OCI-LY1 (cell line): ENCODE results near the gene TMOD2.

Source experiments
- EZH2 ChIP-seq: fragments of 200-600 bp; sonication (generic), shearing (Covaris generic); IDR thresholded peaks from 2 replicates; pipeline ENCODE4 v1.8.0; 2017; ENCODE audit warnings: borderline replicate concordance, mixed run types, mild to moderate bottlenecking, antibody characterized with exemption, low read length, moderate library complexity, mixed read lengths
- TF ChIP-seq, protein P1 (sequence below): fragments of 200-600 bp; sonication (generic), shearing (Covaris generic); IDR thresholded peaks from 2 replicates; pipeline ENCODE4 v1.5.1; 2017; ENCODE audit warnings: mild to moderate bottlenecking, antibody characterized with exemption, low read length, moderate library complexity, mixed read lengths

DNA sequence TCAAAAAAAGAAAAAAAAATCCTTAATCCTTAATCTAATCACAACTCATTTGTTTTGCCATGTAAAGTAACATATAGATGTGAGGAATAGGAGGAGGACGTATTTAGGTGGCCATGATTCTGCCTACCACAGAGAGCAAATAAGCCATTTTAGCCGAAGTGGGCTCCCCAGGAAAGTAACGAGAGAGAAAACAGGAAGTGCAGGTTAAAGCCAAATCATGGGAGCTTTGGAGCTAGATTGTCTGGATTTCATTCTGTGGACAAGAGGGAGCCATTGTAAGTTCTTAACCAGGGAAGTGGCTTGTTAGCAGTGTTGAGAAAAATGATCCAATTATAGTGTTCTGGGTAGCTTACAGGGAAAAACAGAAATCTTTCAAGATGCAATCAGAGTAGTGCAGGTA, 9.4 kb downstream of the TMOD2 start:
- TF ChIP-seq, protein P1, sequence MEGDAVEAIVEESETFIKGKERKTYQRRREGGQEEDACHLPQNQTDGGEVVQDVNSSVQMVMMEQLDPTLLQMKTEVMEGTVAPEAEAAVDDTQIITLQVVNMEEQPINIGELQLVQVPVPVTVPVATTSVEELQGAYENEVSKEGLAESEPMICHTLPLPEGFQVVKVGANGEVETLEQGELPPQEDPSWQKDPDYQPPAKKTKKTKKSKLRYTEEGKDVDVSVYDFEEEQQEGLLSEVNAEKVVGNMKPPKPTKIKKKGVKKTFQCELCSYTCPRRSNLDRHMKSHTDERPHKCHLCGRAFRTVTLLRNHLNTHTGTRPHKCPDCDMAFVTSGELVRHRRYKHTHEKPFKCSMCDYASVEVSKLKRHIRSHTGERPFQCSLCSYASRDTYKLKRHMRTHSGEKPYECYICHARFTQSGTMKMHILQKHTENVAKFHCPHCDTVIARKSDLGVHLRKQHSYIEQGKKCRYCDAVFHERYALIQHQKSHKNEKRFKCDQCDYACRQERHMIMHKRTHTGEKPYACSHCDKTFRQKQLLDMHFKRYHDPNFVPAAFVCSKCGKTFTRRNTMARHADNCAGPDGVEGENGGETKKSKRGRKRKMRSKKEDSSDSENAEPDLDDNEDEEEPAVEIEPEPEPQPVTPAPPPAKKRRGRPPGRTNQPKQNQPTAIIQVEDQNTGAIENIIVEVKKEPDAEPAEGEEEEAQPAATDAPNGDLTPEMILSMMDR = no peak
- no peak for TF ChIP-seq EZH2
